ENCODE results near the gene RETREG1.
"Not testable (repeated sequence)": the region's sequence is repeated elsewhere in the genome, so short reads cannot be mapped to it uniquely, and the experiment has no call there.

RETREG1 gene

DNA sequence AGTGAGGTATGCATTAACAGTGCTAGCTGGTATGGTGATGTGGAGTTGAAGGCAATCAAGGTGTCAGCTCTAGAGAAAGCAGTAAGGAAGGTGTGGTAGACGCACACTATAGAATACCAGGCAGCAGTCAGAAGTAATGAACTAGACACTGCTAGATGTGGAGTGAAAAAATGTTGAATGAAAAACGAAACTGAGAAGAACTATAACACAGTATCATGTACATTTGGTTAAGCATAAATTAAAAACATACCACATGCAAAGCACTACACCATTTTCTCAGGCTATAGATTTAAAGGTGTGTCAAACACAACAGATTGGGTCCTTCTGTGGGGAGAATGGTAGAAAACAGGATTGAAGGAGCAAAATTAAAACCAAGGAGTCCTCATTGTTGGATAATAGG lies 166.6 kb downstream of the RETREG1 start:
- DNase-seq (ENCODE audit: low spot score), result no peak

DNA sequence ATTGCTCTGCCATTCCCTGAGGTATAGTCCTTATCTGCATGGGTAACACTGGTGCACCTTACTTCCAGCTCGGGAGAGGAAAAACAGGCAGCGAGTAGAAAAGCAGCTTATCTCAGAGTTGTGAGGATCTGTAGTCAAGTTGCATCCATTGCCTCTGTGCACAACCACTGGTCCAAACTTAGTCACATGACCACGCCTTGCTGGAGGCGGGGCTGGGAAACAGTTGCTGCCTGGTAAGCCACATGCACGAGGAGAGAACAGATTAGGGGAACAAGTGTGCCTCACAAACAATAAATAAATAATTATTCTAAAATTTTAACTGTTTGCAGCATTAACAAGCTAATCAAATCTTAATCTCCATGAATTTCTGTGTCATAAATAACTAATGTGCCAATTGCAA lies 169.8 kb downstream of the RETREG1 start:
- DNase-seq (ENCODE audit: low spot score), result no peak

DNA sequence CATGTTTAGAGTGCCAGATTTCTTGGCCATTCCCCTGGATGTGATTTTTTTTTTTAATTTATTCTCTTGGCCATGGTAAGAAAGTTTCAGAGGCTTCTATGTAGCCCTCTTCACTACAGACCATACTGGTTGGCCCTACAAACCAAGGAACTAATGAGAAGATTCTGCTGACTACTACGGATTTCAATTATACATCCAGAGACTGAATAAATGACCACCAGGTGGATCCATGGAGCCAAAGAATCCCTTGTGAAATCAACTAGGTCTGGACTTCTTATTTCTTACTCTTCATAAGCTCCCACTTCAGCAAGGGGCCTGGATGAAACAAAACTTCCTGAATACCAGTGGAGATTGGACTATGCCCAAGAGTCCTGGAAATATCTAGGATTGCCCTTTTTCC lies 178.8 kb downstream of the RETREG1 start:
- DNase-seq (ENCODE audit: low spot score), result peak; percentile 13

DNA sequence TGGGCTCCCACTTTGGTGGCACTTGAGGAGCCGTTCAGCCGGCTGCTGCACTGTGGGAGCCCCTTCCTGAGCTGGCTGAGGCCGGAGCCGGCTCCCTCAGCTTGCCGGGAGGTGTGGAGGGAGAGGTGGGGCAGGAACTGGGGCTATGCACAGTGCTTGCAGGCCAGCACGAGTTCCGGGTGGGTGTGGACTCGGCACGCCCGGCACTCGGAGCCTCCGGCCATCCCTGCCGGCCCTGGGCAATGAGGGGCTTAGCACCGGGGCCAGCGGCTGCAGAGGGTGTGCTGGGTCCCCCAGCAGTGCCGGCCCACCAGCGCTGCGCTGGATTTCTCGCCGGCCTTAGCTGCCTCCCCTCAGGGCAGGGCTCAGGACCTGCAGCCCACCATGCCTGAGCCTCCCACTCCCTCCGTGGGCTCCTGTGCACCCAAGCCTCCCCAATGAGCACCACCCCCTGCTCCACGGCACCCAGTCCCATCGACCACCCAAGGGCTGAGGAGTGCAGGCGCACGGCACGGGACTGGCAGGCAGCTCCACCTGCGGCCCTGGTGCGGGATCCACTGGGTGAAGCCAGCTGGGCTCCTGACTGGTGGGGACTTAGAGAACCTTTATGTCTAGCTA lies 180.6 kb downstream of the RETREG1 start:
- not testable (repeated sequence) for DNase-seq (ENCODE audit: low spot score)

DNA sequence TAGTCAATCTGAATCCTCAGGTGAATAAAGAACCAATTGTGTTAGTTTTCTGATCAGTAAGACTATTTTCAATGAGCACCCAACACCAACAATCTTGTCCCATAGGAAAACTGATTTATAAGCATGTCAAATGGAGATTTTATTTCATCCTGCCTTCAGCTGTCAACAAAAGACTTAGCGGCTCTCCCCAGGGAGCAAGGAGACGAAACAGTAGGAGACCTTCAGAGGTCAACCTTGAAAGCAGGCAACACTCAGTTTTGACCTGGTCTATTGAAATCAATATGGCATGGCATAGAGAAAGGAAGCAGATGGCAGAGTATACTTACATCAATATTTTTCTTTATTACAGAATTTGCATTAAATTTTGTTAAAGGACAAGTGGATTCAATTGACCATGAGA lies 185.3 kb downstream of the RETREG1 start:
- DNase-seq (ENCODE audit: low spot score), result no peak

DNA sequence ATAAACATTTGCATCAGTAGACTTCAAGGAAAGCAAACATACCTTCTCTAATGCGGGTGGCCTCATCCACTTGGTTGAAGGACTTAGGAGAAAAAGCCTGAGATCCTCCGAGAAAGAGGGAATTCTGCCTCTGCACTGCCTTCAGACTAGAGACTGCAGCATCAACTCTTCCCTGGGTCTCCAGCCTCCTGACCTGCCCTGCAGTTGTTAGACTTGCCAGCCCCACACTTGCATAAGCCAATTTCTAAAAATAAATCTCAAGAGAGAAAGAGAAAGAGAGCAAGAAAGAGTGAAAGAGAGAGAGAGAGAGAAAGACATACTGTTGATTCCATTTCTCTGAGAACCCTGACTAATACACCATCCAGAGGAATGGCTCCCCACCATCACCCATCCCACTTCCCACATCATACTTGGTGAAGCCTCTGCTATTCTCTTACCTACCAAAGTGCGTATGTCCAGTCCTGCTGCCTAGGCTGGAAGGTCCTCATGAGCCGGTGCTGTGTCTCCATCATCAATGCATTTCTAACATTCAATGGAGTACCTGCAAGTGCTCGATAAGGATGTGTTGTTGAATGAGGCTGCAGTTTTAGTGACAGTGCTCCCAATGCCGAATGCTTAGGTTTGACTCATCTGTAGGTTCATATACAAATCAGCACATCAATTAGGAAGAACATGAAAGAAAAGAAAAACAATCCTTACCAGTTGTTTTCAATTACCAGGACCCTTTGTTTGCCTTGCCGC lies 186.3 kb downstream of the RETREG1 start:
- DNase-seq (ENCODE audit: low spot score), result no peak

DNA sequence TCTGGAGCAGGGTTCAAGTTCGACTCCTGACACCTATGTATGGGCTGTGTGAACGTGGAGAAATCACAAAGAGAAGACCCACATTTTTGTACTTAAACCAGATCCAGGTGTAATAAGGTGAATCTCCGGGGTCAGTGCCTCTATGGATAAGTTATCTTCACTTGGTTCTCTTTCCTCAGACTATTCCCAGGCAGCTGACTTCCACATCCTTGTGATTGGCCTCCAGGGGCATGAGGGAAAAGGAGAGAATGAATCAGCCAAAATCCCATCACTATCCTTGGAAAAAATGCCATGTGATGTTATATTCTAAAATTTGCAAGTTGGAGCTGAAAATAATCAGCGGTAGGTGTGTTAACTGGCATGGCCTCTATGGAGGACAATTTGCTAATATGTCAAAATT lies 188.4 kb downstream of the RETREG1 start:
- no peak for DNase-seq (ENCODE audit: low spot score)

DNA sequence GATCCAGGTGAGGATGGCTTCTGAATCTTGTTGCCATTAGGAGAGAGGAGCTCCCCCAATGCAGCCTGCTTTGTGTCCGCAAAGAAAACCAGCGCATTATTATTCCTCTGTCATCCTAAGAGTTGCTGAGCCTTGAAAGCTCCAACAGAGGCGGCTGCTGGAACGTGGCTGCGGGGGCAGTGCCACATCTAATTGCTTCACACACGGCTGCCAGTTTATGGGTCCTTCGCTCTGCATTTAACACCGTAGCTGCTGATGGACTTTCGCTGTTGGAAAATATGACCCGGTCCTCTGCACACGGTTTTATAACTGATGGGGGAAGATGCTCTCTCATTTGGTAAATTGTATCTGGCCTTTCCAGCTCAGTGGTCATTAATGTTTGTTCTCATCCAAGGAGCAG lies 189.2 kb downstream of the RETREG1 start:
- no peak for DNase-seq (ENCODE audit: low spot score)

Measured in hepatic stellate cell (primary cell).